Measurements from ENCODE around the gene NDUFA8. TPM values are rescaled to one million over a fixed set of nuclear protein-coding genes. Genes with fewer than 3 reads are reported as not detected.

The NDUFA8 gene
- polyA plus RNA-seq, 1 experiment = 90.4 TPM

DNA sequence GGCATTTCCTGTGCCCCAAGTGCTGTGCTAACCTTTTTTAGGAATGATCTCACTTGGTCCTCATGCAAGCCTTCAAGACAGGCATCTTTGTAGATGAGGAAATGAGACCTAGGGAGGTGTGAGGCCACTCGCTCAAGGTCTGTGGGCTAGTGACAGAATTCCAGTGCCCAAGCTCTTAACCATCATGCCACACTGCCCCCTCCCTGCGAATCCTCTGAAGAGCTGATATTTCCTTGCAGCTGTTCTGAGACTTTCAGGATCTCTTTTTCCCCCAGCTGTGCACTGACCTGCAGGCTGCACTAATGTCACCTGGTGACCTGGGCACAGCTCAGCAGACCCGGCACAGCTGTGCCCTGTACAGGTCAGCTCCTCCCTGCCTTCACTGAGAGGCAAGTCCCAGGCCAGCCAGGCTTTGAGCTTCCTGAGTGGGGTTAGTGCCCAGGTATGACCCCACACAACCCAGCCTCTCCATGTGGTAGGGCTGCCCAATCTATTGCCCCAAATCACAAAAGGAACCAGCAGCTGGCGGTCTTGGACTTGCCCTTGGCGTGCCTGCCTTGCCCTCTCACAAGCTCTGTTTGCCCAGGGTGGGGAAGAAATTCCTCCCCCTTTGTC is 32.8 kb upstream of the NDUFA8 start:
- H3K9me3 ChIP-seq (ENCODE audit: control insufficient read depth, insufficient read depth, low read length) = no peaks in the 10 kb centered on the region
- no peak overlapping the region for H3K27ac ChIP-seq (ENCODE audit: low read depth, low read length)
- TF ChIP-seq, protein P1, sequence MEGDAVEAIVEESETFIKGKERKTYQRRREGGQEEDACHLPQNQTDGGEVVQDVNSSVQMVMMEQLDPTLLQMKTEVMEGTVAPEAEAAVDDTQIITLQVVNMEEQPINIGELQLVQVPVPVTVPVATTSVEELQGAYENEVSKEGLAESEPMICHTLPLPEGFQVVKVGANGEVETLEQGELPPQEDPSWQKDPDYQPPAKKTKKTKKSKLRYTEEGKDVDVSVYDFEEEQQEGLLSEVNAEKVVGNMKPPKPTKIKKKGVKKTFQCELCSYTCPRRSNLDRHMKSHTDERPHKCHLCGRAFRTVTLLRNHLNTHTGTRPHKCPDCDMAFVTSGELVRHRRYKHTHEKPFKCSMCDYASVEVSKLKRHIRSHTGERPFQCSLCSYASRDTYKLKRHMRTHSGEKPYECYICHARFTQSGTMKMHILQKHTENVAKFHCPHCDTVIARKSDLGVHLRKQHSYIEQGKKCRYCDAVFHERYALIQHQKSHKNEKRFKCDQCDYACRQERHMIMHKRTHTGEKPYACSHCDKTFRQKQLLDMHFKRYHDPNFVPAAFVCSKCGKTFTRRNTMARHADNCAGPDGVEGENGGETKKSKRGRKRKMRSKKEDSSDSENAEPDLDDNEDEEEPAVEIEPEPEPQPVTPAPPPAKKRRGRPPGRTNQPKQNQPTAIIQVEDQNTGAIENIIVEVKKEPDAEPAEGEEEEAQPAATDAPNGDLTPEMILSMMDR (IDR thresholded peaks at IDR 0.05; ENCODE audit: low read depth, low read length) = no peak
- H3K27me3 ChIP-seq (ENCODE audit: control insufficient read depth, insufficient read depth, low read length) = peaks cover 28% of the 10 kb centered on the region
- DNase-seq (ENCODE audit: low read depth, low spot score) = no peak
- CTCF ChIA-PET = no interaction called here
- no peak overlapping the region for H3K4me3 ChIP-seq (ENCODE audit: low read depth, low read length)
- POLR2A ChIA-PET = interaction anchor here (0.6 kb wide), 1 partner anchor 642 kb away, joined by 3 read pairs; no protein-coding TSS in a partner anchor

DNA sequence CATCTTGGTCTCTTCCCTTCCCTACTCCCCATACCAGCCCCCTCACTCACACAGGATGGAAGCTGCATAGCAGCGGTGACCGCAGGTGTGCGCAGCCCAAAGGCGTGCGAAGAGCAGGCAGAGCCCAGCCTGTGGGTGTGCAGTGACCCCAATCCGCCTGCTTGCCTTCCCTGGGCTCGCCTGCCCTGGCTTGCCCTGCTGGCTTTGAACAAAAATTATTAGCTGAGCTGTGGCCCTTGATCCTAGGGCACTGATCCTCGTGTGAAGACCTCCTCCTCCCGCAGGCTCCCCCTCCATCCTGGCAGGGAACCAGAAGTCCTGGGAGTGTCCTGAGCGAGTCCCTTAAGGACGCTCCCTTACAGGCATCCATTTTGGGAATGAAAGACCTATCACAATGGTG is 32.0 kb upstream of the NDUFA8 start:
- H3K4me3 ChIP-seq (ENCODE audit: low read depth, low read length) = no peak overlapping the region
- TF ChIP-seq, protein P1 (IDR thresholded peaks at IDR 0.05; ENCODE audit: low read depth, low read length) = no peak
- no peak overlapping the region for H3K27ac ChIP-seq (ENCODE audit: low read depth, low read length)
- ChIA-PET CTCF (no interaction called here), POLR2A (no interaction called here)
- no peaks in the 10 kb centered on the region for H3K9me3 ChIP-seq (ENCODE audit: control insufficient read depth, insufficient read depth, low read length)
- DNase-seq (ENCODE audit: low read depth, low spot score) = no peak
- peaks cover 24% of the 10 kb centered on the region for H3K27me3 ChIP-seq (ENCODE audit: control insufficient read depth, insufficient read depth, low read length)

DNA sequence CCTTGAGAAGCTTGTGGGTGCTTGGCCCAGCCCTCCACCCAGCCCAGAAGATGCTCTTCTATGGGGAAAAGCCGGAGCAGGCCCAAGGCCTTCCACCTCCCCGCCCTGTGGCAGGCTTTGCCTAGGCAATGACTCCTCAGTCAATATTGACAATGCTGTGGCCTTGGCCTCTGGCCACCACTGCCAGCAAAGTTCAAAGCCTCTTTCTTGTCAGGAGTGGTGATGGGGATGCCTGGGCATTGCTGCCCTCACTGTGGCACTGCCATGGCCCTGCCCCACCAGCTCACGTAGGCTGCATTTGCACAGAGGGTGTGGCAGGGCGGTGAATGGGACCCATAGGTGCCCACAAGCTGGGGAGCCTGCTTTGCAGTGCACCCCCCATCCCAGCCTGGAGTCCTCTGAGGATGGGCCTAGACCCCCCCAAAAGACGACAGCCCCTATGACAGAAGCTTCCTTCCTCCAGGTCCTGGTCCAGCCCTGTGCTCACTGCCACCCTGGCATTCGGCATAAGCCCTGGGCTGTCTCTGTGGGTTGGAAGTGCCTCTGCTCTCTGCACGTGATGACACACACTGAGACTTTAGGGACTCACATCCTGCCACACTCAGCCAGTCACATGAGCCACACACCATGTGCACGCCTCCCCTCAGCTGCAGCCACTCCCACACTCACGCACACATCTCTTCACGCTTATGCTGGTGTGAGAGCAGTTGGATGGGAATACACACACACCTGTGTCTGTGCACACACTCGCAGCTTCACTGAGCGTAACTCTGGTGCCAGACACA is 31.2 kb upstream of the NDUFA8 start:
- H3K4me3 ChIP-seq (ENCODE audit: low read depth, low read length) = no peak overlapping the region
- H3K27ac ChIP-seq (ENCODE audit: low read depth, low read length) = no peak overlapping the region
- no peaks in the 10 kb centered on the region for H3K9me3 ChIP-seq (ENCODE audit: control insufficient read depth, insufficient read depth, low read length)
- H3K27me3 ChIP-seq (ENCODE audit: control insufficient read depth, insufficient read depth, low read length) = peaks cover 24% of the 10 kb centered on the region
- no peak for DNase-seq (ENCODE audit: low read depth, low spot score)
- TF ChIP-seq, protein P1 (IDR thresholded peaks at IDR 0.05; ENCODE audit: low read depth, low read length) = no peak
- POLR2A ChIA-PET = no interaction called here
- CTCF ChIA-PET = no interaction called here

DNA sequence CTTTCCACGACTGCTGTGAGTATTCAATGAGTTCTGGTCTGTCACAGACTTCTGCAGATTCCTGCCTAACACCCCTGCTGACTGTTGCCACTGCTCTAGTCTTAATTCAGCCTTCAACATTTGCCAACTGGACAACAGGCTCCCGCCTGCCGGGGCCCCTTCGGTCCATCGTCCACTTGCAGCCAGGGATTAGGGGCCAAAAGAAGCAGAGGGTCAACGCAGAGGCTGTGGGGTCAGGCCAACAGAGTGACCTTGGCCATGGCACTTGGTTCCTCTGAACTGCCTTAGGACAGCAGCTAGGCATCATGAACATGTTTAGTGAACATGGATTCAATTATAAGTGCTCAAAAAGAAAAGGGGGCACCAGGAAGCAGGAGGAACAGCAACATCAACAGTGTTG is 28.8 kb upstream of the NDUFA8 start:
- POLR2A ChIA-PET = interaction anchor here (0.6 kb wide), 1 partner anchor 115 kb away, joined by 7 read pairs; no protein-coding TSS in a partner anchor
- no peaks in the 10 kb centered on the region for H3K9me3 ChIP-seq (ENCODE audit: control insufficient read depth, insufficient read depth, low read length)
- DNase-seq (ENCODE audit: low read depth, low spot score) = no peak
- no peak overlapping the region for H3K4me3 ChIP-seq (ENCODE audit: low read depth, low read length)
- TF ChIP-seq, protein P1 (IDR thresholded peaks at IDR 0.05; ENCODE audit: low read depth, low read length) = no peak
- CTCF ChIA-PET = no interaction called here
- H3K27me3 ChIP-seq (ENCODE audit: control insufficient read depth, insufficient read depth, low read length) = peaks cover 29% of the 10 kb centered on the region
- H3K27ac ChIP-seq (ENCODE audit: low read depth, low read length) = no peak overlapping the region

Data from AG04450 (cell line).